HG03159 (cell line): ENCODE results near the gene NSMCE3.

Experiments
- ATAC-seq: cut with Tn5 transposase; IDR thresholded peaks from one replicate; pipeline ENCODE4 v1.9.1; 2021; ENCODE audit warnings: mild to moderate bottlenecking, moderate library complexity; ENCODE audit not compliant: unreplicated experiment

Gene NSMCE3

GRCh38 chr15:29269485-29270168 is at the start of gene NSMCE3:
TSS of gene NSMCE3 (minus strand) at chr15:29269822. CDS start at chr15:29269705, 117 bp downstream.
- ATAC-seq = peak; percentile 87

DNA sequence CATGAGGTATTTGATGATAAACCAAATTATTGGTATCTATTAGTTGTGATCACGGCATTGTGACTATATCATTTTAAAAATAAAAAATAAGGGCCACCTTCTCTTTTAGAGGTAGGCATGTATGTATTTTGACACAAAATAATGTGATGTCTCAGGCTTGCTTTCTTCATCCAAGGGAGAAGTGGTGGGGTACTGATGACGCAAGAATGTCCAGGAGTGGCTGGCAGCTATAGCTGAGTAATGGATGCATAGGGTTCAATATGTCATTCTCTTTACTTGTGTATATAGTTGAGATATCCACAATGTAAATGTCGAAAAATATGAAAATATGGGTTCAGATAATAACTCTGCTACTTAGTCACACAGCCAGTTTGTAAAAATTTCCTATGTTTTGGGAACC is 46.8 kb upstream of the NSMCE3 start:
- ATAC-seq = no peak

DNA sequence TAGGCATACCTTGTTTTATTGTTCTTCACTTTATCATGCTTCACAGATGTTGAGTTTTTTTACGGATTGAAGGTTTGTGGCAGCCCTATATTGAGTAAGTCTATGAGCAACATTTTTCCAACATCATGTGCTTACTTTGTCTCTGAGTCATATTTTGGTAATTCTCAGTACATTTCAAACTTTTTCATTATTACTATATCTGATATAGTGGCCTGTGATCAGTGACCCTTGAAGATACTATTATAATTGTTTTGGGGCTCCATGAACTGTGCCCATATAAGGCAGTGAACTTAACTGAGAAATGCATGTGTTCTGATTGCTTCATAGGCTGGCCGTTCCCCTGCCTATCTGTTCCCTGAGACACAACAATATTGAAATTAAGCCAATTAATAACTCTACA is 42.8 kb upstream of the NSMCE3 start:
- no peak for ATAC-seq

DNA sequence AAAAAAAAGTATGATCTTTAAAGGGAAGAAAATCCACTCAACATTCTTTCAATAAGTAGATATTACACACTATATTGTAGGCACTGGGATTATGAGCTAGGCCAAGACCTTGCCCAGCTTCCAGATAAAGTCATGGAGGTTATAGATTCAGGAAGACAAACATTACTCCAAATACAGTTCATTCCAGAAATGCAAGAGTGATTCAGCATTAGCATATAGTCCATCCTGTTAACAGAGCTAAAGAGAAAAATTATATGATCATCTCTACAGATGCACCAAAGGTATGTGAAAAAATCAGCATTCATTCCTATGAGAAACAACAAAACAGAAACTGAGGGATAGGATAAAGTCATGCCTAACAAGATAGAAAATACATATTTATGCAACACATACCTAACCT is 42.1 kb upstream of the NSMCE3 start:
- no peak for ATAC-seq

DNA sequence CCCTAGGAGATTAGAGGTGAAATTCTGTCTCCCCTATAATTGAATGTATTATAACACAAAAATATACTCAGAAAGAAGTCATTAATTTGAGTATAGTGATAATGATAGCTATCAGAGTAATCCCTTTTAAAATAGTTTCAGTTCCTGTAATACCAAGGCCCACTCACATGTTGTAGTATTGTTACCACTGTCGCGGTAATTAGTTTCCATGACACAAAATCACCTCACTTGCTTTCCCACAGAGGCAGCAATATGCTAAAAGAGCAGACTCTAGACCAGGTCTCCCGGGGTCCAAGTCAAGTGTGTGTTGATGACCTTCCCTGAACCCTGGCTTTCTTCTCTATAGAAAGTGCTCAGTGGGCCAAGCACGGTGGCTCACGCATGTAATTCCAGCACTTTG is 39.5 kb upstream of the NSMCE3 start:
- peak; percentile 71 for ATAC-seq

GRCh38 chr15:29308299-29308698 is 38.7 kb upstream of the NSMCE3 start:
- ATAC-seq = no peak

- no peak for ATAC-seq
Measured at GRCh38 chr15:29305556-29305955, 35.9 kb upstream of the NSMCE3 start.

DNA sequence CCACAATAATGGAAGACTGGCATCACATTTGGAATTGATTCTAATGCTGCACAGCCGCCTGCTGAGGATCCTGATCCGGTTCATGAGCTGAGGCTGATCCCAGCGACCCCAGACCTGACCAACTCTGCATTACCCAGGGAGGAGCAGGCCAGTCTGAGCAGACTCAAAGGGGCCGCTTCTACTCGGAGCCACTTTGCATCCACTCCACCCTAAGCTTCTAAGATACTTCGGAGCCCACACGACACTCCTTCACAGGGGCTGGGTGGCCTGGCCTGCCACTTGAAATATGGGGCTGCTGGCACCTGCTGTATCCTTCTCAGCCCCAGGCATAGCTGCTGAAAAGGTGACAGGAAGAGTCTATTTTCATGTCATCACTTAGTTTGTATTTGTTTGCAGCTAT is 33.2 kb upstream of the NSMCE3 start:
- ATAC-seq = no peak

- no peak for ATAC-seq
Measured at GRCh38 chr15:29299784-29300183, 30.2 kb upstream of the NSMCE3 start.

DNA sequence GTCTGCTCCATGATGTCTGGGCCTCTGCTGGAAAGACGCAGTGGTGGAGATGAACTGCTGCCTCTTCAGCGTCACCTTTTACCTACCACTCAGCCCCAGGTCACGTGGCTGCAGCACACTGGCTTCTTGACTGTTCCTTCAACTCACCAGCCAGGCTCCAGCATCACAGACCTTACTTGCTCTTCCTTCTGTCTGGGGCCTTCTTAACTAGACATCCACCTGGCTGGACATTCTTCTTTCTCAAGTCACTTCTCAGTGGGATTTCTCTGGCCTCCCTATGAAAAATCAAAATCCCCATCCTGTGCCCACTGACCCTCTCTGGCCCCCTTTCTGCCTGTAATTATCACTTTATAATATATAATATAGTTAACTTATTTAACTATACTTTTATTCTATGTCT is 29.7 kb upstream of the NSMCE3 start:
- no peak for ATAC-seq

DNA sequence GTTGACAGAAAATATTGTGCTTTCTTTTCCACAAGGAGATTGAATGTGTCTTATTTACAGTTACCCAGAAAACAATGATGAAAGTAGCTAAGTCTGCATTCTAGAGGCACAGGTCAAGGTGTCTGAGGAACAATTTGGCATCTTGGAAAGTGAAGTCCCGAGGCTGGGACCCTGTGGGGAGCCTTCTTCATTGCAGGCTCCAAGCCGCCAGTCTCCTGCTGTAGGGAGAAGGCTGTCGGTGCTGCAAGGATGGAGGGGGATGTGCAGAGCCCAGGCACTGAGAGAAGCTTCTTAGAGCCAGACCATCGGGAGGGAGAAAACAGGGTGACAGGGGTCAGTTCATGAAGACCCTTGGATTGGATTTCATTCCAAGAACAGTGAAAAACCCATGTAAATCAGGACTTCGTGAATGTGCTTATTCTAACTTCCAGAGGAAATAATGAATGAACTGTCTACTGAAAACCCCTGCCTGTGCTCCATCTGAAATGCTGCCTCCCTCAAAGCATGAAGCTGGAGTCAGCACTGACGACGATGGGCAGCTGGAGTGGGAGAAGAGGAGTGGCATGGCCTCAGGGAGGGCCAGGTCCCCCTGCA is 25.2 kb upstream of the NSMCE3 start:
- ATAC-seq = no peak

DNA sequence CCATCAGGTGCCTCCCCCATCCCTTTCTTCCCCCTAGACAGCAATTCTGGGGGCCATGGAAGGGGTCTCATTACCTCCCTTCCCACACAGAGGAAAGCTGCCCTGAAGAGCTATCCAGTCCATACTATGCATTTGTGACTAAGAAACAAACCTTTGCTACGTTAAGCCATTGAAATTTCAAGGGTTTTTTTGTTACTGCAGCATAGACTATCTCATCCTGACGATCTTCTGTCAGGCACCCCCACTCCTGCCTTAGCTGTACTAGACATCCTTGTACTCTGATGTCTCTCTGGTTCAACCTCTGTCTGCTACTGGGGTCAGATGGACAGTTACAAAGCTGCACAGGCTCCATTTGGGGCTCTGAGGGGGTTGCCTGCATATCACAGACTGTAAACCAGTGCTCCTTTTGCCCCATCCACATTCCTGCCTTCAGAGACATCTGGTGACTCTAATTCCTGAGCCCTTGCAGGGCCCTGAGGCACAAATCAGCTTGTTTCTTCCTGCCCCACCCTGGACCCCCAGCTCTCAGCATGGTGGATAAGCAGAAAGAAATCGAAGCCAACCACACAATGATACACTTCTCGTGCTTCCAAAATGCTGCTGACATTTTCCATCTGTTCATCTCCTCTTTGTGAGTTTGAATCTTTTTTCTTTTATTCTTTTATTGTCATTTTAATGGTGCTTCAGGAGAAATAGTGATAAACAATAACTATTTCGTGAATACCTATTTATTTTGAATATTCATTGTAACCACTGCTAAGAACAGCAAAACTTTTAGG is 21.6 kb upstream of the NSMCE3 start:
- no peak for ATAC-seq

DNA sequence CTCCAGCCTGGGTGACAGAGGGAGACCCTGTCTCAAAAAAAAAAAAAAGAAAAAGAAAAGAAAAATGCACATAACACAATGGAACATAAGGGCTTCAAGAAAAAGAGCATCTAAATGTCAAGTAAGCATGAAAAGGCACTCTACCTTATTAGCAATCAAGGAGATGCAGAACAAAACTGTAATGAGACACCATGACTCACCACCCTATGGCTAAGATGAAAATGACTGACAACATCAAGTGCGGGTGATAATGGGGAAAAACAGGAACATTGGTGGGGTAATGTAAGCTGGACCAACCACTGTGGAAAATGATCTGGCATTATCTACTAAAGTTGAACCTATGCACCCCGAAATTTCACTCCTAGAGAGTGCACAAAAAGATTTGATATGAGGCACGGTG is 19.6 kb upstream of the NSMCE3 start:
- no peak for ATAC-seq

DNA sequence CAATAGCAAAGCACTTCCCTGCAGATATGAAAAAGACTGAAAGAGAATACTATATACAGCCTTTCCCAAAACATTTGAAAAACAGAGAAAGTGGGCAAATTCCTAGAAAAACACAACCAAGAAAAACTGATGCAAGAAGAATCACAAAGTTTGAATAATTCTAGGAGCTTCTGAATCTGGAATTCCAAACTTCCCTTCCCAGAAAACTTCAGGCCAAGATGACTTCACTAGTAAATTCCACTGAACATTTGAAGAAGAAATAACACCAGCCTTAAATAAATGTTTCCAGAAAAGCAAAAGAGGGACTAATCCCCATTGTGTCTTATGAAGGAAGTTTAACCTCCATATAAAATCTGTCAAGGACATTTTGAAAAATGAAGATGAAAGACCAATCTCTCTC is 15.8 kb upstream of the NSMCE3 start:
- ATAC-seq = no peak

GRCh38 chr15:29283381-29283780 is 13.8 kb upstream of the NSMCE3 start:
- no peak for ATAC-seq

GRCh38 chr15:29280514-29280913 is 10.9 kb upstream of the NSMCE3 start:
- no peak for ATAC-seq

DNA sequence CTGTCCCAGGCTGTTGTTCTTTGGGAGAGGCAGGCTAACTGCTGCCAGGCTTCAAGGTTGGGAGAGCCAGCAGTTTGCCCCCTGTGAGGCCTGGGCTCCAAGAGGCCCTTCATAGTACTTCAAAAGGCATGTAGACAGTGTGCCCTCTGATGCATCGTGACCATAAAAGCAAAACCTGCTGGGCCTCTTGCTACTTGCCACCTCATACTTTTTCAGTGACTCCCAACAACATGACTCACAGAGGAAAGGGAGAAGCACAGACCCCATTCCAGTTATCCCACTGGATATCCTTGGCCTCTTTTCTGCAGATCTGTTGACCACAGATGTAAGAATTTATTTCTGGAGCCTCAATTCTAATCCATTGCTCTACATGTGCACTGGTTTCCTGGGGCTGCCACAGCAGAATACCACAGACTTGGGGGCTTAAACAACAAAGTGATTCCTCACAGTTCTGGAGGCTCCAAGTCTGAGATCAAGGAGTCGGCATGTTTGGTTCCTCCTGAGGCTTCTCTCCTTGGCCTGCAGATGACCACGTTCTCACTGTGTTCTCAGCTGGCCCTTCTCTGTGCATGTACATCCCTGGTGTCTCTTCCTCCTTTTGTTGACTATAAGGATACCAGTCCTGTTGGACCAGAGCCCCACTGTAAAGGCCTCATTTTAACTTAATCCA is 8.9 kb upstream of the NSMCE3 start:
- no peak for ATAC-seq

- ATAC-seq = no peak
Measured at GRCh38 chr15:29276366-29276765, 6.7 kb upstream of the NSMCE3 start.

DNA sequence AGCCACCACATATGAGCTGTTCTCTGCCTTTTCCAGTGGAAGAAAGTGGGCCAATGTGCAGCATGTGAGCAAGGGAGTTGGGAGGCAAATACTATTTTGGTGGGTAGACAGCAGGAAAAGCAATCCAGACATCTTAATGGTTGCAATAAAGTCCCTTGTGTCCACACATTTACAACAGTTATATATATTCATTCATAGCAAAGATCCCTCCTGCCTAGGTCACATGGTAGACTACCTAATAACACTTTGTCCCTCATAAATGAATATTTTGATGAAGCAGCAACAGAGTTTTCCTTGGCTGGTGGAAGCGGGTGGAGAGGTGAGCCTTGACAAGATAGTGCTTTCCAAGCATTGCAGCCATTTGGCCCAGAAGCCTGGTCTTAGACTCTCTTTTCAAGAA is 6.2 kb upstream of the NSMCE3 start:
- no peak for ATAC-seq

DNA sequence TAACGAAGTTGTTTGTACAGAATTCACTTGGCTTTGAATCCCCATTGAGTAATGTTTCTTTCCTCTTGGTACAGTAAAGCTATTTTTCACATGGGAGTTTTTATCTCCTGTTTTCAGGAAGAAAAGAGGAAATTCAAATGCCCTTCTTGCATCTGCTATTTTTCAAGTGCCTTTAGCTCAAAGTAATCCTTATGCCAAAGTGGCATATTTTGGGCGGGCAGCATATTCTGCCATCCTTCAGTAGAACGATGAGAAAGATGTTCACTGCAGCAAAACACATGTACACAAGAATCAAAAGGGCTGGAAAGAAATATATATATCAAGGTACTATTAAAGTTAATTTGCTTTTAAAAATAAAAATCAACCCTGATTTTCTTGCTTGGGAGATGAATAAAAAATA is 5.3 kb upstream of the NSMCE3 start:
- no peak for ATAC-seq

DNA sequence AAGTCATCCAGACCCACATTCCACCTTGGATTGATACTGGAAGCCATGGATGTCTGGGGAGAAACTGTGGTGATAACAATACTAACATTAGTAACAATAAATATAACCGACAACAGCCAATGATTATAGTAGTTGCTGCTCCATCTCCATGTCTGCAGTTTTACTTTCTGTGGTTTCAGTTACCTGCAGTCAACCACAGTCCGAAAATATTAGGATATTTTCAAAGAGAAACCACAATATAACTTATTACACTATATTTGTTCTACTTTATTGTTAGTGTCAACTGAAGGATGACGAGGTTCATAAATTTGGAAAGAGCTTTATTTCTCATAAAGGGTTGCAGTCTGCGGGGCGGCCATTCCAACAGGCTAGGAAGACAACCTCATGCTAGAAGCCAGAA is 2.6 kb upstream of the NSMCE3 start:
- ATAC-seq = no peak

DNA sequence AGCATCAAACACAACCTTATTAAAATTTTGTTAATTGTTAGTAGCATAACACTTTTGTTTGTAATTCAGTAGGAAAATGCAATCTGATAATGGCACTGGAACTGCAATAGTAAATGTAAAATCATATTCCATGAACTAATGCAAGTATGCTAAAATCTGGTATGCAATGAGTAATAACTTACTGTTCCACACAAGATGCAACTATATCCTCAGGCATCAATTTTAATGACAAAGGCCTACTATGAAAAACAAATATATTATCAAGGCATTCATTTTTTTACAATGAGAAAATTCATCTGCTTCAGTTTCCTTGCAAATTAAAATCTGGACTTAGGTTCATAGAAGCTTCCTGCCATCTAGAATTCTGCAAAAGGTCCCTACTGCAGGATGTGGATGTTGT is 1.4 kb upstream of the NSMCE3 start:
- no peak for ATAC-seq
